Measurements from ENCODE around the gene TTC38.

- TF ChIP-seq, protein P1, sequence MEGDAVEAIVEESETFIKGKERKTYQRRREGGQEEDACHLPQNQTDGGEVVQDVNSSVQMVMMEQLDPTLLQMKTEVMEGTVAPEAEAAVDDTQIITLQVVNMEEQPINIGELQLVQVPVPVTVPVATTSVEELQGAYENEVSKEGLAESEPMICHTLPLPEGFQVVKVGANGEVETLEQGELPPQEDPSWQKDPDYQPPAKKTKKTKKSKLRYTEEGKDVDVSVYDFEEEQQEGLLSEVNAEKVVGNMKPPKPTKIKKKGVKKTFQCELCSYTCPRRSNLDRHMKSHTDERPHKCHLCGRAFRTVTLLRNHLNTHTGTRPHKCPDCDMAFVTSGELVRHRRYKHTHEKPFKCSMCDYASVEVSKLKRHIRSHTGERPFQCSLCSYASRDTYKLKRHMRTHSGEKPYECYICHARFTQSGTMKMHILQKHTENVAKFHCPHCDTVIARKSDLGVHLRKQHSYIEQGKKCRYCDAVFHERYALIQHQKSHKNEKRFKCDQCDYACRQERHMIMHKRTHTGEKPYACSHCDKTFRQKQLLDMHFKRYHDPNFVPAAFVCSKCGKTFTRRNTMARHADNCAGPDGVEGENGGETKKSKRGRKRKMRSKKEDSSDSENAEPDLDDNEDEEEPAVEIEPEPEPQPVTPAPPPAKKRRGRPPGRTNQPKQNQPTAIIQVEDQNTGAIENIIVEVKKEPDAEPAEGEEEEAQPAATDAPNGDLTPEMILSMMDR (IDR thresholded peaks at IDR 0.05; ENCODE audit: insufficient read depth, low read depth, low read length): no peak
- TF ChIP-seq EZH2 (IDR thresholded peaks at IDR 0.05; ENCODE audit: insufficient read depth, low read length): no peak
Measured at GRCh38 chr22:46335201-46336118, 67.7 kb downstream of the TTC38 start, which contains the start of gene TRMU.

Data from astrocyte (in vitro differentiated cells and primary cell).